Astrocyte (in vitro differentiated cells and primary cell): ENCODE data around the gene MPHOSPH9.

Source experiments
- CTCF ChIP-seq: IDR thresholded peaks from 2 replicates; pipeline ENCODE4 v1.5.1; 2011; ENCODE audit warnings: low read depth, mild to moderate bottlenecking, inconsistent platforms, low read length, moderate library complexity; ENCODE audit not compliant: insufficient read depth
- EZH2 ChIP-seq: IDR thresholded peaks from 2 replicates; pipeline ENCODE4 v1.6.1; 2012; ENCODE audit warnings: mild to moderate bottlenecking, low read length, inconsistent platforms; ENCODE audit not compliant: insufficient read depth

DNA sequence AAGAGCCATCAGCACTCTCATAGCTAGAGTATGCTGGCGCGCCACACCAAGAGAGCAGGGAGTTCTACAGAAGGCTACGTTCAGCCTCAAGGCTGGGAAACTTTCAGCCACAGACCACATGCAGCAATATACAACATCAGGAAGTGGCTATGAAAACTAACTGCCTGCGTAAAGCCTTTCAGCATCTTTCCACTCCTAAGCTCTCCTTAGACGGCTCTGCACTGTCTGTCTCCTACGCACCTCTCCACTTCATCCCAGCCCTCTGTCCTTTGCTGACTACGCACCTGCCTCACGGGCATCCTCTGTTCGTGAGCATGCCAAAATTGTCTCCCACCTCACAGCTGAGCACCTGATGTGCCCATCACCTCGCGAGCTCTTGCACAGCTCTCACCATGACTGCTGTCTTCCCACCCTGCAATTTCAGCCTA lies 9.7 kb downstream of the MPHOSPH9 start:
- TF ChIP-seq EZH2, result no peak
- no peak for TF ChIP-seq CTCF
